Fibroblast of lung (primary cell): ENCODE measurements around the gene SLIT2. TPM values are rescaled to one million over a fixed set of nuclear protein-coding genes. Genes with fewer than 3 reads are reported as not detected.

ENCODE experiments used
- DNase-seq, 2 donors: peaks; one replicate each; pipeline versions ENCODE4 v3.0.0 to v3.0.0-alpha.2; 2010; ENCODE audit warnings: low read depth in 2 of 2
- H2AFZ ChIP-seq: 2 replicates; pipeline ENCODE4 v1.5.1; 2012; ENCODE audit warnings: low read length, control low read depth, inconsistent platforms
- H3K27ac ChIP-seq: 2 replicates; pipeline ENCODE4 v1.5.1; 2011; ENCODE audit warnings: low read length, control low read depth; ENCODE audit not compliant: insufficient read depth
- H3K27me3 ChIP-seq: 2 replicates; pipeline ENCODE4 v1.5.1; 2011; ENCODE audit warnings: mild to moderate bottlenecking, low read length; ENCODE audit not compliant: control insufficient read depth, insufficient read depth
- H3K36me3 ChIP-seq: 2 replicates; pipeline ENCODE4 v1.5.1; 2011; ENCODE audit warnings: low read length; ENCODE audit not compliant: control insufficient read depth, insufficient read depth
- H3K4me1 ChIP-seq: 2 replicates; pipeline ENCODE4 v1.5.1; 2011; ENCODE audit warnings: low read length; ENCODE audit not compliant: control insufficient read depth, insufficient read depth; ENCODE audit errors: extremely low read depth
- H3K4me2 ChIP-seq: 2 replicates; pipeline ENCODE4 v1.5.1; 2011; ENCODE audit warnings: low read length, control low read depth; ENCODE audit not compliant: insufficient read depth; ENCODE audit errors: extremely low read depth
- H3K4me3 ChIP-seq, 4 experiments: fragments of 200-600 bp in 1 of 4; sonication (generic) in 1 of 4; replicated peaks in 1 of 4; 2 replicates each; pipeline ENCODE4 v1.5.1; 2011 to 2016; ENCODE audit warnings: low read length in 4 of 4, low read depth in 3 of 4, mild to moderate bottlenecking in 3 of 4, control low read depth in 2 of 4, inconsistent platforms in 1 of 4, mixed read lengths in 1 of 4; ENCODE audit not compliant: insufficient read depth in 1 of 4; ENCODE audit errors: control extremely low read depth in 1 of 4
- H3K79me2 ChIP-seq: 2 replicates; pipeline ENCODE4 v1.5.1; 2012; ENCODE audit warnings: mild to moderate bottlenecking, low read length, inconsistent platforms; ENCODE audit not compliant: control insufficient read depth, insufficient read depth
- H3K9ac ChIP-seq: 2 replicates; pipeline ENCODE4 v1.5.1; 2011; ENCODE audit warnings: mild to moderate bottlenecking, low read length, control low read depth; ENCODE audit not compliant: insufficient read depth
- H3K9me3 ChIP-seq: 2 replicates; pipeline ENCODE4 v1.5.1; 2012; ENCODE audit warnings: low read depth, low read length; ENCODE audit not compliant: control insufficient read depth, insufficient read depth
- H4K20me1 ChIP-seq: 2 replicates; pipeline ENCODE4 v1.5.1; 2011; ENCODE audit warnings: low read length; ENCODE audit not compliant: control insufficient read depth, insufficient read depth; ENCODE audit errors: extremely low read depth
- EZH2 ChIP-seq: IDR thresholded peaks from 2 replicates; pipeline ENCODE4 v1.5.1; 2012; ENCODE audit warnings: low read length, control low read depth, mild to moderate bottlenecking; ENCODE audit errors: missing control alignments
- polyA minus RNA-seq: library from RNA; depleted of rRNA, polyadenylated mRNA; stranded (reverse); fragments of >200 nt; gene quantifications from 2 replicates; pipeline ENCODE4 v1.2.3, GENCODE V29; 2011; ENCODE audit warnings: low replicate concordance
- polyA plus RNA-seq, 2 donors: library from polyadenylated mRNA; depleted of rRNA in 1 of 2; stranded (reverse) in 1 of 2; unstranded in 1 of 2; fragments of >200 nt; gene quantifications; 2 replicates each; pipeline ENCODE4 v1.2.1, GENCODE V29; 2011 to 2012; ENCODE audit warnings: missing spikeins in 1 of 2
- total RNA-seq: library from RNA; depleted of rRNA; stranded (reverse); fragments of >200 nt; gene quantifications from 2 replicates; pipeline ENCODE4 v1.2.1, GENCODE V29; 2014
- TF ChIP-seq, protein P1 (sequence below), 2 donors: IDR thresholded peaks in 1 of 2; conservative IDR thresholded peaks in 1 of 2; 1 replicate in 1 of 2; 2 replicates in 1 of 2; pipeline ENCODE4 v1.5.1; 2011 to 2012; ENCODE audit warnings: low read length in 2 of 2, control low read depth in 1 of 2, inconsistent platforms in 1 of 2, low read depth in 1 of 2, mild to moderate bottlenecking in 1 of 2

Gene SLIT2, protein sequence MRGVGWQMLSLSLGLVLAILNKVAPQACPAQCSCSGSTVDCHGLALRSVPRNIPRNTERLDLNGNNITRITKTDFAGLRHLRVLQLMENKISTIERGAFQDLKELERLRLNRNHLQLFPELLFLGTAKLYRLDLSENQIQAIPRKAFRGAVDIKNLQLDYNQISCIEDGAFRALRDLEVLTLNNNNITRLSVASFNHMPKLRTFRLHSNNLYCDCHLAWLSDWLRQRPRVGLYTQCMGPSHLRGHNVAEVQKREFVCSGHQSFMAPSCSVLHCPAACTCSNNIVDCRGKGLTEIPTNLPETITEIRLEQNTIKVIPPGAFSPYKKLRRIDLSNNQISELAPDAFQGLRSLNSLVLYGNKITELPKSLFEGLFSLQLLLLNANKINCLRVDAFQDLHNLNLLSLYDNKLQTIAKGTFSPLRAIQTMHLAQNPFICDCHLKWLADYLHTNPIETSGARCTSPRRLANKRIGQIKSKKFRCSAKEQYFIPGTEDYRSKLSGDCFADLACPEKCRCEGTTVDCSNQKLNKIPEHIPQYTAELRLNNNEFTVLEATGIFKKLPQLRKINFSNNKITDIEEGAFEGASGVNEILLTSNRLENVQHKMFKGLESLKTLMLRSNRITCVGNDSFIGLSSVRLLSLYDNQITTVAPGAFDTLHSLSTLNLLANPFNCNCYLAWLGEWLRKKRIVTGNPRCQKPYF (N-terminal part only)
- total RNA-seq (12.6 and 21.1 TPM in 2 replicates), polyA plus RNA-seq (25.8 and 27.8 TPM in 2 replicates), polyA minus RNA-seq (23.5 and 23.8 TPM in 2 replicates)
- polyA plus RNA-seq (2012), result 17.0 and 21.8 TPM in 2 replicates

- TF ChIP-seq EZH2, result no peak
- TF ChIP-seq, protein P1, sequence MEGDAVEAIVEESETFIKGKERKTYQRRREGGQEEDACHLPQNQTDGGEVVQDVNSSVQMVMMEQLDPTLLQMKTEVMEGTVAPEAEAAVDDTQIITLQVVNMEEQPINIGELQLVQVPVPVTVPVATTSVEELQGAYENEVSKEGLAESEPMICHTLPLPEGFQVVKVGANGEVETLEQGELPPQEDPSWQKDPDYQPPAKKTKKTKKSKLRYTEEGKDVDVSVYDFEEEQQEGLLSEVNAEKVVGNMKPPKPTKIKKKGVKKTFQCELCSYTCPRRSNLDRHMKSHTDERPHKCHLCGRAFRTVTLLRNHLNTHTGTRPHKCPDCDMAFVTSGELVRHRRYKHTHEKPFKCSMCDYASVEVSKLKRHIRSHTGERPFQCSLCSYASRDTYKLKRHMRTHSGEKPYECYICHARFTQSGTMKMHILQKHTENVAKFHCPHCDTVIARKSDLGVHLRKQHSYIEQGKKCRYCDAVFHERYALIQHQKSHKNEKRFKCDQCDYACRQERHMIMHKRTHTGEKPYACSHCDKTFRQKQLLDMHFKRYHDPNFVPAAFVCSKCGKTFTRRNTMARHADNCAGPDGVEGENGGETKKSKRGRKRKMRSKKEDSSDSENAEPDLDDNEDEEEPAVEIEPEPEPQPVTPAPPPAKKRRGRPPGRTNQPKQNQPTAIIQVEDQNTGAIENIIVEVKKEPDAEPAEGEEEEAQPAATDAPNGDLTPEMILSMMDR (conservative IDR thresholded peaks at IDR 0.05 in 1 of 2, IDR thresholded peaks at IDR 0.05 in 1 of 2; ENCODE audit: low read depth in 1 of 2, low read length in 2 of 2), result no peak
- H2AFZ ChIP-seq, result peak within 1 kb of the TSS; percentile 78
- H3K4me2 ChIP-seq, result peak within 1 kb of the TSS; percentile 99
- peaks cover 5% of the 10 kb centered on the region for H3K4me1 ChIP-seq
- H3K27me3 ChIP-seq, result no peaks in the 10 kb centered on the region
- H3K36me3 ChIP-seq, result no peaks in the 10 kb centered on the region
- no peaks in the 10 kb centered on the region for H3K9me3 ChIP-seq
- no peaks in the 10 kb centered on the region for H4K20me1 ChIP-seq
- H3K27ac ChIP-seq, result peak within 1 kb of the TSS; percentile 17
- peak; percentile 78 to 81 for DNase-seq
- peaks cover 36% of the 10 kb centered on the region for H3K79me2 ChIP-seq
- peak within 1 kb of the TSS; percentile 46 to 88 (median 77) for H3K4me3 ChIP-seq
- H3K9ac ChIP-seq, result peak within 1 kb of the TSS; percentile 66
These were observed at the start of gene SLIT2 for GRCh38 chr4:20251796-20252655. Gene SLIT2, plus strand, starts transcription at chr4:20251905. Its CDS starts 1,911 bp downstream, at chr4:20253816.

- Histone ChIP-seq H3K9ac (no peak overlapping the region), H4K20me1 (no peaks in the 10 kb centered on the region)
These were observed 48.2 kb upstream of the SLIT2 start for GRCh38 chr4:20203508-20203907.

More at GRCh38 chr4:20203508-20203907, 48.2 kb upstream of the SLIT2 start:
- TF ChIP-seq, protein P1 (conservative IDR thresholded peaks at IDR 0.05 in 1 of 2, IDR thresholded peaks at IDR 0.05 in 1 of 2; ENCODE audit: low read depth in 1 of 2, low read length in 2 of 2), result no peak
- no peak for TF ChIP-seq EZH2
- Histone ChIP-seq H3K27me3 (no peaks in the 10 kb centered on the region), H3K4me2 (peak overlapping the region; percentile 54), H3K79me2 (no peaks in the 10 kb centered on the region), H3K36me3 (no peaks in the 10 kb centered on the region), H3K4me1 (peaks cover 2% of the 10 kb centered on the region), H3K9me3 (no peaks in the 10 kb centered on the region), H3K4me3 (no peak overlapping the region), H3K27ac (peak overlapping the region; percentile 46), H2AFZ (no peak overlapping the region)
- DNase-seq, result peak; percentile 78 to 92
